Stimulated activated CD4-positive, alpha-beta T cell treated with anti-CD3 and anti-CD28 coated beads, Interleukin-4, amount 100 ng/mL, for 48 hours (primary cell): ENCODE measurements around the gene IL1RAPL1.

Source experiments
- DNase-seq, 2 donors: peaks; one replicate each; pipeline ENCODE4 v3.0.0-alpha.2; 2020; ENCODE audit warnings: low read depth in 2 of 2

Gene IL1RAPL1

DNA sequence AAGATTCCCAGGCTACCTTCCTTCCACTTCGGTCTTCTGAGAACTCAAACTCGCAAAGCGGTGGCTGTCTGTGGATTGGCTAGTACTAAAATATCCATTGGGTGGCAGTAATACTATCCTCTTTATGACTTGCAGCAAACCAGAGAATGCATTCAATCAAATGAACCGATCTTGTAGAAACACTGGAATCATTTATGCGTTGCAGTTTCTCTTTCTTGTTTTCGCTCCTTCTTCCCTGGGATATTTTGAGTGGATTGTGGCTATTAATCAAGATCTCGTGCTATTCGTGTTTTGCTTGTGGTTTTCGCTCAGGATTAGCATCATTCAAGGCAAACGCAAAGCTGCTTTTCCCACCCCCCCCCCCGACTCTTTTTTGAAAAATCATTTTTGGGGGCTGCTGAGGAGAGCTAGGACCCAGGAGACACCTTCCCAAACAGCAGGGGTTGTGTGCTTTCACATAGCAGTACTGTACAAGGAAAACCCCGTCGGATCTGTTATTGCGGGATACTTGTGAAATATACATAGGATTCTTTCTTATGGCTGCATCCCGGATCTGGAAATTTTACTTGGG is at the start of gene IL1RAPL1:
Gene IL1RAPL1, plus strand, starts transcription at position 466 of the 571 bp plus-strand sequence.
- no peak for DNase-seq

DNA sequence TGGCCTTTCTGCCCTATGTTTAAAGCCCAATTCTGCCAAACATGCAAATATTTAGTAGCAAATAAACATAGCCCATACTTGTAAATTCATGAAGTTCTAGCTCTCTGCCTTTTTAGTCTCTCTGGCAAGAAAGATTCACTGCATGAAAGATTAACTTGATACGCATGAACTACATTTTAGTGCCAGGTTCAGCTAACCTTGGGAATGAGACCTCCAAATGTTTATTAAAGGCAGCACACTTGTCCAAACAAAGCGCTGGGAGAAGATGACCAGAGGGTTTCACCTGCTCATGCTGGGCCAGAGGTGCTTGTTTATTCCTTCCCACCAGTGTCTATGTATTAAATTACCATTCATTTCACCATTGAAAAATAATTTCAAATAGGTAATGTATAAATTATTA is 44.5 kb upstream of the IL1RAPL1 start:
- no peak for DNase-seq

GRCh38 chrX:28549838-28550237 is 37.4 kb upstream of the IL1RAPL1 start:
- DNase-seq = no peak

GRCh38 chrX:28550331-28550872 is 36.8 kb upstream of the IL1RAPL1 start:
- DNase-seq = no peak

DNA sequence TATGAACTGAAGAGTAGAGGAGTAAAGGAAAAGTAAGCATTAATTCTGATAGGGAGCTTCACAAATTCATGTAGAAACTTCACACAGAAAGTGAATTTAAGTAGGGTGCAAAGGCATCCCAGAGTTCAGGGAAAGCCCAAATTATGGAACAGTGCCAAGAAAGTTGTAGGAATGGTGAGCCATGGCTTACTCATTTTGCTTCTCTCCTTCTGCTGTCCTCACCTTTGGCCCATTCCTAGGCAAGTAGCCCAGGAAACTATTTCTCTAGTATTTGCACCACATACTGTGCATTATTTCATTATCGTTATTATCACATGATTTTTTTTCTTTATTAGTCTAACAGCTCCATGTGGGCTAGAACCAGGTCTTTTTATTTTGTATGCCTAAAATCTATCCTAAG is 34.9 kb upstream of the IL1RAPL1 start:
- DNase-seq = no peak

DNA sequence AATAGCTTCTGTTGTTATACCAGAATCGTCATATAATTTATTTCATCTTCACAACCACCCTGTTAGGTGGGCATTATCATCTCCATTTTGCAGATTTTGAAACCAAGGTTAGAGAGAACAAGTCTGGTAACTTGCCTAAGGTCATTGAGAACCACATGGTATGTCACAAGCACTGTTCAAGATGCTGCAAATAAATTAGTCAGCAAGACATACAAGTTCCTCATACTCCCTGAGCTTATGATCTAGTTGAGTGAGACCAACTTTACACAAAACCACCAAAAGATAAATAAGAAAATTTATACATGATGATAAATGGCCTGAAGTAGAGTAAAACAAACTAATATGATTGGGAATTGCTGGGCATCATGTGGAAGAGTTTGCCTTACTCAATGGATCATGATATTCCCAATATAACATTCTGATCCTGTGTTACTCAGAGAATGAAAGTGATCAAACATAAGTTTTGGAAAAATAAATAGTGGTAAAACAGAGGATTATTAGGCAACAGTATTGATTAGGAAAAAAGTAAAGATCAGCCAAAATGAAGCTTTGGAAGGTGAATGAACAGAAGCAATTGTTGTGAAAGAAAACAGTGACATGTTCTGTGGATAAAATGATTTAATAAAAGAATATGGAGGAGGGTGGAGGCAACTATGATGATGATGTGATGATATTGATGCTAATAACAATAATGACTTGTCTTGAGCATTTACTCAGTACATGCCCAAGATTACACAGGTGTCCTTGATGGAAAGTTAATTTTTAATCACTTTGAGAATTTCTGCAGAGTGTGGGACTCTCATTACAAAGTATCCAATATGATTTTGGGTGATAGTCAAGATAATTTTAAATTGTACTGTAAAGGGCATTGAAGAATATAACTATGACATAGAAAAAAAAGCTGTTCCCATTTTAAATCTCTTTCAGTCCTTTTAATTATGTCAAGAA is 34.1 kb upstream of the IL1RAPL1 start:
- no peak for DNase-seq

GRCh38 chrX:28576117-28576516 is 11.1 kb upstream of the IL1RAPL1 start:
- no peak for DNase-seq

DNA sequence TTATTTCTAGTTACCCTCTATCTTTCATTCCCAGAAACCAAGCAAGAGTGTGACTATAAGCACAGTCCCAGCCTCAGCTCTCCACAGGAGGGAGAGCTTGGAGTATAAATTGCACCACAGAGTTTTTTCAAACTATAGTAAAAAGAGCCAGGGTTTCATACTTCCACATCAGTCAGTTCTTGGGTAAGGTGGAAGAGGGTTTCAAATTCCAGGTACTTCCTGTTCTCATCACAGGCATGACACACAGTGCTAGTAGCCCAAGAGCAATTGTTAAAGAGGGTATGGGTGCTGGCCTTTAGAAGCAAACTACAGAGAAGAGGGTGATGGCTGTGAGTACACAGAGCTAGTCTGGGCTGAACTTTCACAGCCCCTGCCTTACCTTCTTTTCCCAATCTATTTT is 5.7 kb upstream of the IL1RAPL1 start:
- DNase-seq = no peak

- DNase-seq = no peak
Measured at GRCh38 chrX:28582511-28582910, 4.7 kb upstream of the IL1RAPL1 start.

- no peak for DNase-seq
Measured at GRCh38 chrX:28584025-28584424, 3.2 kb upstream of the IL1RAPL1 start.

GRCh38 chrX:28585767-28586166 is 1.5 kb upstream of the IL1RAPL1 start:
- no peak for DNase-seq

- no peak for DNase-seq
Measured at GRCh38 chrX:28586286-28586685, 960 bp upstream of the IL1RAPL1 start.

- no peak for DNase-seq
Measured at GRCh38 chrX:28589046-28589445, 1.8 kb downstream of the IL1RAPL1 start.

DNA sequence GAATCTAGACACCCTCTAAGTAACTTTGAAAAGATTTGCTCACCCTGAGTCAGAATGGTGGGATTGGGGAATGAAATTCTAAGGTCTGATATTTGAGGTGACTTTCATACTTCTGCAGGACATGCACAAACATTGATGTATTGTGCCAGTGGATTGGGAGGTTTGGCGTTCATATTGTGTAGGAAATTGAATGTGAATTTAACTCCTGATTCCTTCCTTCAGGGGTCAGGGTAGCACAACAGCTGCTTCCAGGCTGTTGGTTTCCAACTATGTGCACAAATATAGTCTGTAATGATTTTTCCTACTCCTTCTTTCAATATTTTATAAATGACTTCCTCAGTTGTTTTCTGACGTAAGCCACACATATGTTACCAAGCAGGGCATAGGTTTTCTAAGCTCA is 3.1 kb downstream of the IL1RAPL1 start:
- DNase-seq = no peak

DNA sequence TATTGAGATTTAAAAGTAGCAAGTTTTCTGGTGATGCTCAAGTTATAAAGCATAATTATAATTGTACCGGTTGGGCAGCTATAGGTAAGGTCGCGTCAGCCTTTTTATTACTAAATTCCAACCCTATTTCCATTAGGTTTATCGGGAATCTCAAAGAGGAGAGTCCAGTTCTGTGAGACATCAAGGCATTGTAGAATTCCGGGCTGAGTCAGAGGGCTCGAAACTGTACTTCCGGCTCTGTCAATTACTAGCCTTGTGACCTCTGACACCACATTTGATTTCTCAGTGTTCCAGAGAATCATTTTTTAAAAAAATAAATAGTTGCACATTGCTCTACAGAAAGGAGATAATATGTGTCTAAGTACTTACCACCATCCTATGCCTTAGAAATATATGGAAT is 4.3 kb downstream of the IL1RAPL1 start:
- no peak for DNase-seq

DNA sequence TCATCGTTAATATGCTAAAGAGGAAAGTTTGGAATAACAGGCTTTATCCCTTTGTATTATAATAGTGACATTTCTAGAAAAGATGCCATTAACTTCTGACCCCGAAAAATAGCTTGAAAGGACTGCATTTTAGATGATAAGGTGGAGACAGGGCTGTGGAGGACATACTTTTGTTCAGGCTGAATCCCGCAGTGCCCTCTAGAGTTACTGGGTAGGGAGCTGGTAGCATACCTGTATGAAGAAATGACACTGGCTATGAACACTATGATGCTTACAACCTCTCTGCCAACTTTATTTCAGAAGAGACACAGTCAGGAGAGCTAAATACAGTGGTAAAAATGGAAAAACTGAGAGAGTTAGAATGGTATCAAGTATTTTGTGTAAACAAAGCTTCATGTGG is 8.1 kb downstream of the IL1RAPL1 start:
- DNase-seq = no peak

DNA sequence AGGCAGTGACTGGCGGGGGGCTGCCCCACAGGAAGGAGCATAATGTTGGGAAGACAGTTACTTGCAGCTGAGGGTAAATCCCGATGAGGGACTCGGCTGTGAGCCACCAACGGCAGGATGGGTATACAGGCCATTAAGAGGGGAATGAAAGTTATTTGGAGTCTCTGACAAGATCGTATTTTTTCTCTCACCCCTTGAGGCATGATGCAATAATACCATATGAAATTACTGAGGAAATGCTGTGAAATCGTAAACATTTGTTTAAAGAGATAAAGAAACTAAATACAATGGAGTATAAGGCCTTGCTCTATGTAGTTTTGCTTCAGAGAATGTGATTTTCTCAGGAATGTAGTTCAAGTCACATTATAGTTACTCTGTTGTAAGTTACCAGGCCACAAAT is 12.7 kb downstream of the IL1RAPL1 start:
- no peak for DNase-seq

GRCh38 chrX:28609003-28609402 is 21.8 kb downstream of the IL1RAPL1 start:
- no peak for DNase-seq

GRCh38 chrX:28609917-28610613 is 22.8 kb downstream of the IL1RAPL1 start:
- DNase-seq = no peak

- no peak for DNase-seq
Measured at GRCh38 chrX:28610746-28611145, 23.5 kb downstream of the IL1RAPL1 start.

GRCh38 chrX:28613558-28613957 is 26.3 kb downstream of the IL1RAPL1 start:
- no peak for DNase-seq

GRCh38 chrX:28625223-28625622 is 38.0 kb downstream of the IL1RAPL1 start:
- no peak for DNase-seq
